HepG2 (cell line): Measurements from ENCODE around the gene PSMD1. TPM values are rescaled to one million over a fixed set of nuclear protein-coding genes. Genes with fewer than 3 reads are reported as not detected.

Experiments
- ARNT2 ChIP-seq: sonication (generic); formaldehyde crosslinking; IDR thresholded peaks from 2 replicates; pipeline ENCODE4 v1.8.0; 2022; ENCODE audit warnings: mild to moderate bottlenecking, low read depth, missing genetic modification reagents, moderate library complexity
- ATAD3A ChIP-seq: sonication (generic); formaldehyde crosslinking; IDR thresholded peaks from 2 replicates; pipeline ENCODE4 v1.4.0; 2020; ENCODE audit warnings: missing genetic modification reagents
- CEBPZ ChIP-seq: IDR thresholded peaks from 2 replicates; pipeline ENCODE4 v1.6.1; 2012; ENCODE audit warnings: low read length, improper control_type of control experiment
- KDM4B ChIP-seq: sonication (generic); formaldehyde crosslinking; IDR thresholded peaks from 2 replicates; pipeline ENCODE4 v1.4.0; 2020; ENCODE audit warnings: missing genetic modification reagents
- MAZ ChIP-seq, 2 experiments: sonication (generic) in 1 of 2; formaldehyde crosslinking in 1 of 2; IDR thresholded peaks; 2 replicates each; pipeline versions ENCODE4 v1.5.0 to v1.6.1; 2012 to 2020; ENCODE audit warnings: low read depth in 2 of 2, mild to moderate bottlenecking in 2 of 2, borderline replicate concordance in 1 of 2, improper control_type of control experiment in 1 of 2, low read length in 1 of 2, missing genetic modification reagents in 1 of 2, moderate library complexity in 1 of 2
- MBD4 ChIP-seq: IDR thresholded peaks from 2 replicates; pipeline ENCODE4 v1.6.1; 2012; ENCODE audit warnings: low read length, inconsistent platforms, borderline replicate concordance
- MTA1 ChIP-seq: sonication (generic); formaldehyde crosslinking; IDR thresholded peaks from 2 replicates; pipeline ENCODE4 v1.4.0; 2020; ENCODE audit warnings: missing genetic modification reagents, mild to moderate bottlenecking, borderline replicate concordance
- ONECUT2 ChIP-seq: sonication (generic); formaldehyde crosslinking; IDR thresholded peaks from 2 replicates; pipeline ENCODE4 v1.4.0; 2020; ENCODE audit warnings: missing genetic modification reagents
- PHF21A ChIP-seq: sonication (generic); formaldehyde crosslinking; IDR thresholded peaks from 2 replicates; pipeline ENCODE4 v1.5.0; 2020; ENCODE audit warnings: mild to moderate bottlenecking, missing genetic modification reagents
- PRPF4 ChIP-seq: fragments of 200-400 bp; formaldehyde crosslinking; IDR thresholded peaks from 2 replicates; pipeline ENCODE4 v1.6.1; 2016; ENCODE audit warnings: low read length, low read depth; ENCODE audit not compliant: poor library complexity, severe bottlenecking
- SP4 ChIP-seq: sonication (generic); formaldehyde crosslinking; IDR thresholded peaks from 2 replicates; pipeline ENCODE4 v1.8.1; 2023; ENCODE audit warnings: mild to moderate bottlenecking, missing genetic modification reagents
- TERF1 ChIP-seq: sonication (generic); formaldehyde crosslinking; IDR thresholded peaks from 2 replicates; pipeline ENCODE4 v1.8.0; 2022; ENCODE audit warnings: mild to moderate bottlenecking, missing genetic modification reagents, moderate library complexity
- TRAFD1 ChIP-seq: sonication (generic); formaldehyde crosslinking; IDR thresholded peaks from 2 replicates; pipeline ENCODE4 v1.5.1; 2020; ENCODE audit warnings: missing genetic modification reagents, mild to moderate bottlenecking, borderline replicate concordance
- ZFP62 ChIP-seq: sonication (generic); formaldehyde crosslinking; IDR thresholded peaks from 2 replicates; pipeline ENCODE4 v1.4.0; 2020; ENCODE audit warnings: missing genetic modification reagents
- ZNF18 ChIP-seq: sonication (generic); formaldehyde crosslinking; IDR thresholded peaks from 2 replicates; pipeline ENCODE4 v1.8.0; 2022; ENCODE audit warnings: mild to moderate bottlenecking, missing genetic modification reagents; ENCODE audit not compliant: insufficient replicate concordance
- ZNF230 ChIP-seq: sonication (generic); formaldehyde crosslinking; IDR thresholded peaks from 2 replicates; pipeline ENCODE4 v1.4.0; 2020; ENCODE audit warnings: mild to moderate bottlenecking, missing genetic modification reagents
- ZNF232 ChIP-seq: sonication (generic); formaldehyde crosslinking; IDR thresholded peaks from 2 replicates; pipeline ENCODE4 v1.4.0; 2020; ENCODE audit warnings: missing genetic modification reagents, borderline replicate concordance
- ZNF296 ChIP-seq: sonication (generic); formaldehyde crosslinking; conservative IDR thresholded peaks from 2 replicates; pipeline ENCODE4 v1.5.0; 2020; ENCODE audit warnings: mild to moderate bottlenecking, missing genetic modification reagents
- ZNF34 ChIP-seq: sonication (generic); formaldehyde crosslinking; IDR thresholded peaks from 2 replicates; pipeline ENCODE4 v1.4.0; 2020; ENCODE audit warnings: mild to moderate bottlenecking, missing genetic modification reagents, borderline replicate concordance
- ZNF83 ChIP-seq: sonication (generic); formaldehyde crosslinking; IDR thresholded peaks from 2 replicates; pipeline ENCODE4 v1.4.0; 2020; ENCODE audit warnings: missing genetic modification reagents, mild to moderate bottlenecking, borderline replicate concordance
- polyA plus RNA-seq, 8 experiments: library from polyadenylated mRNA; depleted of rRNA in 3 of 8; stranded (reverse) in 7 of 8; unstranded in 1 of 8; fragments of >200 nt; fragmentation: Illumina TruSeq in 4 of 8; extraction: Trizol in 4 of 8; gene quantifications; 2 replicates each; pipeline versions ENCODE4 v1.2.1 to v1.2.3, GENCODE V29; 2011 to 2016; ENCODE audit warnings: low read depth in 4 of 8, missing spikeins in 1 of 8, mixed read lengths in 1 of 8; ENCODE audit not compliant: insufficient read depth in 1 of 8
- total RNA-seq, 5 experiments: library from RNA; depleted of rRNA; stranded (reverse); fragments of >200 nt; fragmentation: Illumina TruSeq; extraction: Trizol; gene quantifications; 2 replicates each; pipeline ENCODE4 v1.2.3, GENCODE V29; 2016; ENCODE audit warnings: low read depth in 1 of 5

The PSMD1 gene
- total and polyA plus RNA-seq, 2 of the 13 experiments (the other 11 are each of a cell fraction or from before 2014, with no cell fraction given) = 136 to 191 TPM

GRCh38 chr2:231198291-231199173, 141.9 kb downstream of the PSMD1 start, which contains the start of gene ARMC9 (continued):
- TF ChIP-seq ZNF18 (CRISPR knock-in tag) = no peak
- TF ChIP-seq MTA1 (CRISPR knock-in tag) = peak; percentile 91; the same call in 1 of the 2 replicates
- peak; percentile 91; the same call in 1 of the 2 replicates for TF ChIP-seq ZNF232 (CRISPR knock-in tag)
- peak; percentile 89 for TF ChIP-seq ZNF34 (CRISPR knock-in tag)
- TF ChIP-seq MBD4 = no peak
- no peak for TF ChIP-seq MAZ (IDR thresholded peaks at IDR 0.05; ENCODE audit: borderline replicate concordance, low read depth, low read length)
- TF ChIP-seq MAZ (CRISPR knock-in tag; IDR thresholded peaks at IDR 0.05; ENCODE audit: low read depth) = peak; percentile 94
- no peak for TF ChIP-seq KDM4B (CRISPR knock-in tag)
- TF ChIP-seq TERF1 (CRISPR knock-in tag) = no peak; the same call in 1 of the 2 replicates
- no peak for TF ChIP-seq ZFP62 (CRISPR knock-in tag)
- no peak for TF ChIP-seq ATAD3A (CRISPR knock-in tag)
- TF ChIP-seq ZNF230 (CRISPR knock-in tag) = peak; percentile 93; the same call in 1 of the 2 replicates
- no peak; the same call in 1 of the 2 replicates for TF ChIP-seq SP4 (CRISPR knock-in tag)
- TF ChIP-seq TRAFD1 (CRISPR knock-in tag) = no peak; the same call in 1 of the 2 replicates
- TF ChIP-seq ZNF296 = no peak
- TF ChIP-seq ZNF83 (CRISPR knock-in tag) = no peak
- TF ChIP-seq PHF21A (CRISPR knock-in tag) = 0 out of 2 replicates have a peak, but pooled peaks have one; percentile 37
- no peak for TF ChIP-seq CEBPZ
- TF ChIP-seq ARNT2 = peak; percentile 91
- no peak for TF ChIP-seq PRPF4
- no peak for TF ChIP-seq ONECUT2
